GM06990 (cell line): ENCODE results near the gene TBCD.

Source experiments
- DNase-seq: peaks from one replicate; pipeline ENCODE4 v3.0.0-alpha.2; 2011; ENCODE audit not compliant: insufficient read length; ENCODE audit errors: extremely low read depth
- H3K27me3 ChIP-seq: replicated peaks from 2 replicates; pipeline ENCODE4 v1.6.0; 2011; ENCODE audit warnings: low read length; ENCODE audit not compliant: control insufficient read depth, insufficient read depth
- H3K36me3 ChIP-seq: 2 replicates; pipeline ENCODE4 v1.5.1; 2011; ENCODE audit warnings: low read length; ENCODE audit not compliant: control insufficient read depth, insufficient read depth
- H3K4me3 ChIP-seq: replicated peaks from 2 replicates; pipeline ENCODE4 v1.5.1; 2011; ENCODE audit warnings: low read depth, mild to moderate bottlenecking, control low read depth, low read length
- TF ChIP-seq, protein P1 (sequence below): IDR thresholded peaks from 2 replicates; pipeline ENCODE4 v1.5.1; 2011; ENCODE audit warnings: low read length, control low read depth, mild to moderate bottlenecking, inconsistent platforms; ENCODE audit not compliant: insufficient read depth, poor library complexity, severe bottlenecking

Gene TBCD

DNA sequence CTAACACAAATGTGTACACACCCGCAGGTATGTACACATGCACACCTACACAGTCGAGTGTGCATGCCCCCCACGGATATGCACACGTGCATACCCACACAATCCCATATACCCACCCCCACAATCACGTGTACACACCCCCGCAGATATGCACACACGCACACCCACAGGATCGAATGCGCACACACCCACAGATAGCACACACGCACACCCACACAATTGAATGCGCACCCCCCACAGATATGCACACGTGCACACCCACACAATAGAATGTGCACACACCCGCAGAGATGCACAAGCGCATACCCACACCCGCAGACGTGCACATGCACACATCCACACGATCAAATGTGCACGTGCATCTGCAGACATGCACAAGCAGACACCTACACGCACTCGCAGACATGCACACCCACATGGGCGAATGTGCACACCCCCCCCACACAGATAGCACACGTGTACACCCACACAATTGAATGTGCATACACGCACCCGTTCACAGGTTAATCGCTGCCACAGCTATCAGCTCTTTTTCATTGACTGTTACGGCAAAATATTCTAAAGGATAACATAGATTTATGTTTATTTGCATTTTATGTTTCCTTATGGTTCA is 77.1 kb downstream of the TBCD start:
- no peaks in the 10 kb centered on the region for H3K27me3 ChIP-seq
- DNase-seq = no peak
- peaks cover 3% of the 10 kb centered on the region for H3K36me3 ChIP-seq
- TF ChIP-seq, protein P1, sequence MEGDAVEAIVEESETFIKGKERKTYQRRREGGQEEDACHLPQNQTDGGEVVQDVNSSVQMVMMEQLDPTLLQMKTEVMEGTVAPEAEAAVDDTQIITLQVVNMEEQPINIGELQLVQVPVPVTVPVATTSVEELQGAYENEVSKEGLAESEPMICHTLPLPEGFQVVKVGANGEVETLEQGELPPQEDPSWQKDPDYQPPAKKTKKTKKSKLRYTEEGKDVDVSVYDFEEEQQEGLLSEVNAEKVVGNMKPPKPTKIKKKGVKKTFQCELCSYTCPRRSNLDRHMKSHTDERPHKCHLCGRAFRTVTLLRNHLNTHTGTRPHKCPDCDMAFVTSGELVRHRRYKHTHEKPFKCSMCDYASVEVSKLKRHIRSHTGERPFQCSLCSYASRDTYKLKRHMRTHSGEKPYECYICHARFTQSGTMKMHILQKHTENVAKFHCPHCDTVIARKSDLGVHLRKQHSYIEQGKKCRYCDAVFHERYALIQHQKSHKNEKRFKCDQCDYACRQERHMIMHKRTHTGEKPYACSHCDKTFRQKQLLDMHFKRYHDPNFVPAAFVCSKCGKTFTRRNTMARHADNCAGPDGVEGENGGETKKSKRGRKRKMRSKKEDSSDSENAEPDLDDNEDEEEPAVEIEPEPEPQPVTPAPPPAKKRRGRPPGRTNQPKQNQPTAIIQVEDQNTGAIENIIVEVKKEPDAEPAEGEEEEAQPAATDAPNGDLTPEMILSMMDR = no peak
- no peak overlapping the region for H3K4me3 ChIP-seq

DNA sequence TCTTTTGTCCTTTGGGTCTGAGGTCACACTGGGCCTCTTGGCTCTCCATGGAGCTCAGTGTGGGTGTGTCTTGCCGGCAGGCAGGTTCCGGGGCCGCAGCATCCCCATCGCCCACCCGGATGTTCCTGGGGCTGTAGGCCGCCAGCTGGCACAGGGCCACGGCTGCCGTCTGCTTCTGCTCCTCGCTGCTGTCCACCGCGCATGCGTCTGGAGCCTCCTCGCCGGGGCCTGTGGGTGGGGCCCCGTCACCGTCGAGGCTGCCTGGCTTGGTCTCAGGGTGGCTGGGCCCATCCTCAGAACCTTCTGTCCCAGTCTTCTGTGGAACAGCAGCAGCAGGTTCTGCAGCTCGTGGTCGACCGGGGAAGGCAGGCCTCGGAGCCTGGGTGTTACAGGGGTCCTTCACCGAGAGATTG is 78.4 kb downstream of the TBCD start:
- Histone ChIP-seq H3K36me3 (peaks cover 3% of the 10 kb centered on the region), H3K27me3 (no peaks in the 10 kb centered on the region), H3K4me3 (no peak overlapping the region)
- TF ChIP-seq, protein P1 = no peak
- DNase-seq = no peak

GRCh38 chr17:82831041-82831817 is 79.4 kb downstream of the TBCD start:
- no peak overlapping the region for H3K4me3 ChIP-seq
- no peak for DNase-seq
- TF ChIP-seq, protein P1 = no peak
- H3K27me3 ChIP-seq = no peaks in the 10 kb centered on the region
- peaks cover 3% of the 10 kb centered on the region for H3K36me3 ChIP-seq

GRCh38 chr17:82831818-82832200 is 79.9 kb downstream of the TBCD start:
- no peak for DNase-seq
- peaks cover 3% of the 10 kb centered on the region for H3K36me3 ChIP-seq
- no peak overlapping the region for H3K4me3 ChIP-seq
- H3K27me3 ChIP-seq = no peaks in the 10 kb centered on the region
- TF ChIP-seq, protein P1 = no peak

DNA sequence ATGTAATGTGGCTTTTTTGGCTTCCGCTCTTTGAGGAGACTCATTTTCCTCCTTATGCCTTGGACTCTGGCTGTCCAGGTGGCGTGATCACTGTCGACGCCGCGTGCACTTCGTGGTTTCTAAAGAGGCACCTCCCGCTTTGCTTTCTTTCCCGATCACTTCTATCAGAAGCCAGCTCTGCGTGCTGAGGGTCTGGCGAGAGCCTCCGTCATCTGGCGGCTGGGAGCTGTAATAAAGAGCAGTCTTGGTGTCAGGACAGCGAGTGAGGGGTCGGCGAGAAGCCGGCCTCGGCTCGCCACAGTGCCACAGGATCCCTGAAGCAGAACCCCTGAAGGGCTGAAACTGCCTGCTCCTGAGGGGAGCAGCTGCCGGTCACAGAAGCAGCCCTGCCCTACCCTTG is 80.5 kb downstream of the TBCD start:
- no peak overlapping the region for H3K4me3 ChIP-seq
- H3K27me3 ChIP-seq = no peaks in the 10 kb centered on the region
- H3K36me3 ChIP-seq = peaks cover 3% of the 10 kb centered on the region
- DNase-seq = no peak
- TF ChIP-seq, protein P1 = no peak
